Esophagus muscularis mucosa (tissue), 3 donors: ENCODE measurements around the gene CACNA1E.

ENCODE experiments used
- POLR2A ChIP-seq: fragments of 450-650 bp; IDR thresholded peaks from one replicate; pipeline ENCODE4 v1.6.1; 2017; ENCODE audit warnings: antibody characterized with exemption, moderate library complexity, mild to moderate bottlenecking, low read depth
- TF ChIP-seq, protein P1 (sequence below), 3 experiments: fragments of 200-600 bp in 2 of 3; fragments of 450-650 bp in 1 of 3; sonication (generic) in 2 of 3; IDR thresholded peaks; one replicate each; pipeline ENCODE4 v1.5.1; 2017 to 2019; ENCODE audit warnings: antibody characterized with exemption in 3 of 3, mild to moderate bottlenecking in 2 of 3, moderate library complexity in 1 of 3

GRCh38 chr1:181664543-181664942, 181.2 kb downstream of the CACNA1E start:
- TF ChIP-seq, protein P1, sequence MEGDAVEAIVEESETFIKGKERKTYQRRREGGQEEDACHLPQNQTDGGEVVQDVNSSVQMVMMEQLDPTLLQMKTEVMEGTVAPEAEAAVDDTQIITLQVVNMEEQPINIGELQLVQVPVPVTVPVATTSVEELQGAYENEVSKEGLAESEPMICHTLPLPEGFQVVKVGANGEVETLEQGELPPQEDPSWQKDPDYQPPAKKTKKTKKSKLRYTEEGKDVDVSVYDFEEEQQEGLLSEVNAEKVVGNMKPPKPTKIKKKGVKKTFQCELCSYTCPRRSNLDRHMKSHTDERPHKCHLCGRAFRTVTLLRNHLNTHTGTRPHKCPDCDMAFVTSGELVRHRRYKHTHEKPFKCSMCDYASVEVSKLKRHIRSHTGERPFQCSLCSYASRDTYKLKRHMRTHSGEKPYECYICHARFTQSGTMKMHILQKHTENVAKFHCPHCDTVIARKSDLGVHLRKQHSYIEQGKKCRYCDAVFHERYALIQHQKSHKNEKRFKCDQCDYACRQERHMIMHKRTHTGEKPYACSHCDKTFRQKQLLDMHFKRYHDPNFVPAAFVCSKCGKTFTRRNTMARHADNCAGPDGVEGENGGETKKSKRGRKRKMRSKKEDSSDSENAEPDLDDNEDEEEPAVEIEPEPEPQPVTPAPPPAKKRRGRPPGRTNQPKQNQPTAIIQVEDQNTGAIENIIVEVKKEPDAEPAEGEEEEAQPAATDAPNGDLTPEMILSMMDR (IDR thresholded peaks at IDR 0.05), result no peak
- no peak for TF ChIP-seq POLR2A
